ENCODE data around the gene ADGRD1. TPM values are rescaled to one million over a fixed set of nuclear protein-coding genes. Genes with fewer than 3 reads are reported as not detected.

Gene ADGRD1
- total and polyA plus RNA-seq, 3 experiments from 2014 or later: 1.1 to 1.3 TPM; not detected in 1

DNA sequence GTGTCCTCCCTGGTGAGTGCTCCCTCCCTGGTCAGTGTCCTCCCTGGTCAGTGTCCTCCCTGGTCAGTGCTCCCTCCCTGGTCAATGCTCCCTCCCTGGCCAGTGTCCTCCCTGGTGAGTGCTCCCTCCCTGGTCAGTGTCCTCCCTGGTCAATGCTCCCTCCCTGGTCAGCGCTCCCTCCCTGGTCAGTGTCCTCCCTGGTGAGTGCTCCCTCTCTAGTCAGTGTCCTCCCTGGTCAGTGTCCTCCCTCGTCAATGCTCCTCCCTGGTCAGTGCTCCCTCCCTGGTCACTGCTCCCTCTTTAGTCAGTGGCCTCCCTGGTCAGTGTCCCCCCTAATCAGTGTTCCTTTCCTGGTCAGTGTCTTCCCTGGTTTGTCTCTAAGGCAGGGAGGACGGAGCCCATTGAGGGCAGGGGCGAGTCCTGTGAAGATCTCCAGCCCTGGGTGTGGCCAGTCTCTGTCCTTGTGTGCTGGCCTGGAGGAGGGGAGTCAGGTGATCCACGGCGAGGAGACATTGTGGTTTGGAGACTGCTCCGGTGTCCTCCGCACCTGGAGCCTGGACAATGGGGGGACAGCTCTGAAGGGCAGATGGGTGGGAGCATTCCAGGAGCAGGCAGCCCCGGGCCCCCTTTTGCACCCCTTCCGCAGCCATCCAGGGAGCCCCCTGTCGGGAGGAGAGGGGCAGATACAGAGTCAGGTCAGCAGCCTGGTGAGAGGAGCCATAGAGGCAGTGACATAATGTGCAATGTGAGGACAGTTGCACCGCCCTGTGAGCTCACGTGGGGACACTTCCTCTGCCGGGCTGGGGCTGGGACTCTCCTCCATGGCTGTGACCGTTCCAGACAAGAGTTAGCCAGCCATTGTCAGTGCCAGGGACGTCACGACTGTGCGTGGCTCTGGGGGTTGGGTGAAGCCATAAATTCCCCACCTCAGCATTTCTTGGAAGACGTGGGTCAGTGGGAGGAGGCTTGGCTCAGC, 93.4 kb downstream of the ADGRD1 start:
- Mint-ChIP-seq H3K4me1 (no peaks in the 10 kb centered on the region), H3K9me3 (no peaks in the 10 kb centered on the region), H3K36me3 (no peaks in the 10 kb centered on the region), H3K4me3 (no peak overlapping the region), H3K27ac (no peak overlapping the region), H3K27me3 (peaks cover 2 to 3% of the 10 kb centered on the region in 2 donors)
- H3K27me3 ChIP-seq (ENCODE audit: insufficient read depth, low read length, poor library complexity, severe bottlenecking): no peaks in the 10 kb centered on the region
- DNase-seq: no peak
- no peak overlapping the region for H3K4me3 ChIP-seq (ENCODE audit: low read length)
- POLR2A ChIA-PET: no interaction called here
- no peaks in the 10 kb centered on the region for H3K36me3 ChIP-seq (ENCODE audit: insufficient read depth, low read length)
- no peak overlapping the region for H3K27ac ChIP-seq (ENCODE audit: low read depth, low read length)
- H3K9me3 ChIP-seq (ENCODE audit: low read length): no peaks in the 10 kb centered on the region
- no peaks in the 10 kb centered on the region for H3K4me1 ChIP-seq (ENCODE audit: insufficient read depth, low read length)
- CTCF ChIA-PET: no interaction called here

DNA sequence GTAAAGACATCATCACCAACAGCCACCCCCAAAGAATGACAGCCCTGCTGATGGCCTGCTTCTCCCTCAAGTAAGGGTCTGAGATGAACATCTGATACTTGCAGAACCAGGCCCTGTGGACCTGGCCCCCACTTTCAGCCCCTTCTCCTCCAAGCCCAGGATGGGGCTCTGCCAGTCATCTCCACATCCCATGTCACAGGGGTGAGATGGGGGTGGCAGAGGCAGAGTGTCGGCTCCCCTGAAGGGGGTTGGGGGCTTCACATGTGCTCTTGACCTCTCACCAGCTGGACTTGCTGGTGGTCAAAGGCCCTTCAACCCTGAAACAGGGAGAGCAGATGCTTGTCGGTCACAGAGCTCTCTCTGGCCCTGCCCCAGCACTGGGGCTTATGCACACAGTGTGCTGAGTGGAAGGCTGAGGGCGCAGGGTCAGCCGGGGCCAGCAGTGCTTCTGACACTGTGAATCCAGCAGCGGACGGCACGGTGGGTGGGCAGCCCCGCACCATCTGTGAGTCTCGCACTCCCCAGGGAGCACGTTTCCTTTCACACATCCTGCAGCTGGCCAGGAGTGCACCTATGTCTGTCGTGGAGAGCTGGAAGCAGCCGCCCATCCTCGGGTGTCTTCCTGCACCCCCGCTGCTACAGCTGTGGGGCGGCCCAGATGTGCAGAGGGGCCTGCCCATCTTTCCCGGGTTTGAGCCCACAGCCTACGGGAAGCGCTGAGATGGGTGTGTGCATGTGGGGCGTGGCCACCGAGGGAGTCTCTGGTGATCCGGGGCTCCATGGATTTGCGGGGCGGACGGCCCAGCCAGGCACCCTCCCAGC, 94.3 kb downstream of the ADGRD1 start:
- Histone ChIP-seq H3K9me3 (ENCODE audit: low read length) (no peaks in the 10 kb centered on the region), H3K36me3 (ENCODE audit: insufficient read depth, low read length) (no peaks in the 10 kb centered on the region), H3K27me3 (ENCODE audit: insufficient read depth, low read length, poor library complexity, severe bottlenecking) (no peaks in the 10 kb centered on the region), H3K27ac (ENCODE audit: low read depth, low read length) (no peak overlapping the region), H3K4me1 (ENCODE audit: insufficient read depth, low read length) (no peaks in the 10 kb centered on the region), H3K4me3 (ENCODE audit: low read length) (no peak overlapping the region)
- H3K4me1 Mint-ChIP-seq: no peaks in the 10 kb centered on the region
- H3K4me3 Mint-ChIP-seq: no peak overlapping the region
- no peaks in the 10 kb centered on the region for H3K36me3 Mint-ChIP-seq
- DNase-seq: no peak
- H3K9me3 Mint-ChIP-seq: no peaks in the 10 kb centered on the region
- CTCF ChIA-PET: interaction anchor here (1.2 kb wide), 1 partner anchor 21 kb away, joined by 3 read pairs; no protein-coding TSS in a partner anchor
- POLR2A ChIA-PET: no interaction called here
- no peak overlapping the region for H3K27ac Mint-ChIP-seq
- H3K27me3 Mint-ChIP-seq: peaks cover 2 to 3% of the 10 kb centered on the region in 2 donors

DNA sequence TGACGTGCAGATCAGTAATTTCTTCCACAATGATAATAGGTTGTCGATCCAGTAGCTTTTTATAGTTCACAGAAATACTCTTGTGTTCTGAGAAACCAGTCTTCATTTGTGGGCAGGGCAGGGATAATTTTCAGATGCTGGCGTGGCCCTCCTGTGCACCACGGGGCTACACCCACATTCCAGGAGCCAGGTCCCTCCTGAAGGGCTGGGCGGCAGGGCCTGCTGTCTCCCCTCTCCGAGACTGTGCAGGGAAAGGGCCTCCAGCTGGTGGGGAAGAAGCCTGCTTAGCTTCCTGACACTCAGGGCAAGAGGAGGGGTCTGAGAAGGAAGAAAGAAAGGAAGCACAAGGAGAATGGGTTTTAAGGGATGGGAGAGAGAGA, 94.9 kb downstream of the ADGRD1 start:
- H3K27ac ChIP-seq (ENCODE audit: low read depth, low read length): no peak overlapping the region
- ChIA-PET CTCF (interaction anchor here (1.2 kb wide), 1 partner anchor 20 kb away, joined by 3 read pairs; no protein-coding TSS in a partner anchor), POLR2A (no interaction called here)
- no peaks in the 10 kb centered on the region for H3K27me3 ChIP-seq (ENCODE audit: insufficient read depth, low read length, poor library complexity, severe bottlenecking)
- H3K4me1 ChIP-seq (ENCODE audit: insufficient read depth, low read length): no peaks in the 10 kb centered on the region
- H3K9me3 ChIP-seq (ENCODE audit: low read length): no peaks in the 10 kb centered on the region
- Mint-ChIP-seq H3K4me3 (no peak overlapping the region), H3K4me1 (no peaks in the 10 kb centered on the region), H3K9me3 (no peaks in the 10 kb centered on the region), H3K27ac (no peak overlapping the region), H3K36me3 (no peaks in the 10 kb centered on the region), H3K27me3 (peaks cover 2 to 6% of the 10 kb centered on the region in 2 donors)
- no peak for DNase-seq
- no peaks in the 10 kb centered on the region for H3K36me3 ChIP-seq (ENCODE audit: insufficient read depth, low read length)
- H3K4me3 ChIP-seq (ENCODE audit: low read length): no peak overlapping the region

DNA sequence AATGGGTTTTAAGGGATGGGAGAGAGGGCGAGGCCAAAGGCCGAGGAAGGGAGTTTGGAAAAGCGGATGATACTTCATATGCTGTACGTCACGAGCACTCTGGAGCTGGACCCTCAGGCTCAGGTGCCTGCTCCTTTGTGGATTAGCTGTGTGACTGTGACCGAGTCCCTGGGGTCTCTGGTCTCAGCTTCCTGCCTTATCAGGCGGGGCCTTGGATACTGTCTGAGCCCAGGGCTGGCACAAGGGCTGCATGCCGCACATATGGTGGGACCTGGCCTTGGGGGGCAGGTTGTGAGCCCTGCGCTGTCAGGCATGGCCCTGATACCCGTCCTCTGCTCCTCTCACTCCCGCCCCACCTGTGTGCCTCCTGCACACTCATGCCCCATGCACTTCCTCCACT, 95.3 kb downstream of the ADGRD1 start:
- no peaks in the 10 kb centered on the region for H3K36me3 Mint-ChIP-seq

DNA sequence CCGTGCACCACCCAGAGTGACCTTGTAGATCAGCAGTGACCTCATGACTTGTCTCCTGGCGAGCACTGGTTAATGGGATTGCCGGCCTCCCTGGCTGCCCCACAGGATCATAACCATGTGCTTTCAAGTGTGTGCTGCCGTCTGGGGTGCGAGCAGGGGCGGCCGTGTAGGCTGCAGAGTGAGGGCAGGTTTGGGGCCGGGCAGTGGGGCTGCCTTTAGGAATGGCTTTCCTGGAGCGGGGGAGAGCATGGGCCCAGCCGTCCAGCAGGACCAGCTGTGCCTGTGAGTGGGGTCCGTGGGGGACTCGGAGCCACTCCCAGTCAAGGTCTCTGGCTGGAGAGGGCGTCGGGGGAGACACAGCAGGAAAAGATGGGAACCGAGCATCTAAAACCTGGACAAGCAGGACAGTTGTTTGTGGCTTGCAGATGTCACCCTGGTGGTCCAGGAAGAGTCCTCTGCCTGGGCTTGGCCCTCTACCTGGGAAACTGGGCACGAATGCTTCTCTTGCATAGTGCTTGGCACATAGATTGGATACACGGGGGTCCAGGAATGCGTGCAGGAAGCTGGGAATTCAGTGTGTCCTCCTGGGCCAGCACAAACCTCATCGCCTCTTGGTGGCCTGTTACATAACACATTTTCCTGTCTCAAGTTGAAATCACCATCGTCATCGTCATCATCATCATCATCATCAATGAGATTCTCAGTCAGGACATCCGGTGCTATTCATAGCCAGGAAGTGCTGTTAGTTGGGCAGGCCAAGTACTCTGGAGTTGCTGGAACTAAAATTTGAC, 96.0 kb downstream of the ADGRD1 start:
- Mint-ChIP-seq H3K27me3 (peaks cover 2 to 16% of the 10 kb centered on the region in 2 donors), H3K36me3 (no peaks in the 10 kb centered on the region), H3K27ac (no peak overlapping the region), H3K4me1 (no peaks in the 10 kb centered on the region), H3K9me3 (no peaks in the 10 kb centered on the region), H3K4me3 (no peak overlapping the region)
- H3K27ac ChIP-seq (ENCODE audit: low read depth, low read length): no peak overlapping the region
- H3K9me3 ChIP-seq (ENCODE audit: low read length): no peaks in the 10 kb centered on the region
- CTCF ChIA-PET: no interaction called here
- no peak overlapping the region for H3K4me3 ChIP-seq (ENCODE audit: low read length)
- no peaks in the 10 kb centered on the region for H3K36me3 ChIP-seq (ENCODE audit: insufficient read depth, low read length)
- H3K27me3 ChIP-seq (ENCODE audit: insufficient read depth, low read length, poor library complexity, severe bottlenecking): no peaks in the 10 kb centered on the region
- POLR2A ChIA-PET: no interaction called here
- H3K4me1 ChIP-seq (ENCODE audit: insufficient read depth, low read length): no peaks in the 10 kb centered on the region
- no peak for DNase-seq

More for the DNA sequence above, 95.3 kb downstream of the ADGRD1 start:
- Histone ChIP-seq H3K4me3 (ENCODE audit: low read length) (no peak overlapping the region), H3K27ac (ENCODE audit: low read depth, low read length) (no peak overlapping the region), H3K4me1 (ENCODE audit: insufficient read depth, low read length) (no peaks in the 10 kb centered on the region), H3K9me3 (ENCODE audit: low read length) (no peaks in the 10 kb centered on the region), H3K36me3 (ENCODE audit: insufficient read depth, low read length) (no peaks in the 10 kb centered on the region), H3K27me3 (ENCODE audit: insufficient read depth, low read length, poor library complexity, severe bottlenecking) (no peaks in the 10 kb centered on the region)
- H3K4me1 Mint-ChIP-seq: no peaks in the 10 kb centered on the region
- ChIA-PET POLR2A (no interaction called here), CTCF (interaction anchor here (1.2 kb wide), 1 partner anchor 20 kb away, joined by 3 read pairs; no protein-coding TSS in a partner anchor)
- DNase-seq: no peak
- H3K27ac Mint-ChIP-seq: no peak overlapping the region
- H3K27me3 Mint-ChIP-seq: peaks cover 2 to 10% of the 10 kb centered on the region in 2 donors
- H3K9me3 Mint-ChIP-seq: no peaks in the 10 kb centered on the region
- H3K4me3 Mint-ChIP-seq: no peak overlapping the region

DNA sequence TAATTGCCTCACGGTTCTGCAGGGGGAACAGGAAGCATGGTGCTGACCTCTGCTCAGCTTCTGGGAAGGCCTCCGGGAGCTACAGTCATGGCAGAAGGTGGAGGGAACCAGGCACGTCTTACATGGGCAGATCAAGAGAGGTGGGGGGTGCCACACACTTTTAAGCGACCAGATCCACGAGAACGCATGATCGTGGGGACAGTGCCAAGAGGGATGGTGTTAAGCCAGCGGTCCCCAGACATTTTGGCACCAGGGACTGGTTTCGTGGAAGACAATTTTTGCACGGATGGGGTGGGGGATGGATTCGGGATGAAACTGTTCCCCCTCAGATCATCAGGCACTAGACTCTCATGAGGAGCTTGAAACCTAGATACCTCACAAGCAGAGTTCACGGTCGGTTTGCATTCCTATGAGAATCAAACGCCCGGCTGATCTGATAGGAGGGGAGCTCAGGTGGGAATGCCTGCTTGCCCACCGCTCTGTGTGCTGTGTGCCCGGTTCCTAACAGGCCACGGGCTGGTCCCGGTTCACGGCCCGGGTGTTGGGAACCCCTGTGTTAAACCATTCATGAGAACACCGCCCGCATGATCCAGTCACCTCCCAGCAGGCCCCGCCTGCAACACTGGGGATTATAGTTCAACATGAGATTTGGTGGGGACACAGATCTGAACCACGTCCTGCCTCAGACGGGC, 96.9 kb downstream of the ADGRD1 start:
- H3K27me3 ChIP-seq (ENCODE audit: insufficient read depth, low read length, poor library complexity, severe bottlenecking): no peaks in the 10 kb centered on the region
- ChIA-PET POLR2A (no interaction called here), CTCF (no interaction called here)
- H3K9me3 ChIP-seq (ENCODE audit: low read length): no peaks in the 10 kb centered on the region
- H3K27ac ChIP-seq (ENCODE audit: low read depth, low read length): no peak overlapping the region
- Mint-ChIP-seq H3K4me1 (peaks cover 0 to 5% (median 0%) of the 10 kb centered on the region in 3 donors), H3K27me3 (peaks cover 2 to 23% of the 10 kb centered on the region in 2 donors), H3K4me3 (no peak overlapping the region), H3K27ac (no peak overlapping the region), H3K36me3 (no peaks in the 10 kb centered on the region), H3K9me3 (no peaks in the 10 kb centered on the region)
- H3K4me3 ChIP-seq (ENCODE audit: low read length): no peak overlapping the region
- H3K36me3 ChIP-seq (ENCODE audit: insufficient read depth, low read length): no peaks in the 10 kb centered on the region
- DNase-seq: no peak
- no peaks in the 10 kb centered on the region for H3K4me1 ChIP-seq (ENCODE audit: insufficient read depth, low read length)

DNA sequence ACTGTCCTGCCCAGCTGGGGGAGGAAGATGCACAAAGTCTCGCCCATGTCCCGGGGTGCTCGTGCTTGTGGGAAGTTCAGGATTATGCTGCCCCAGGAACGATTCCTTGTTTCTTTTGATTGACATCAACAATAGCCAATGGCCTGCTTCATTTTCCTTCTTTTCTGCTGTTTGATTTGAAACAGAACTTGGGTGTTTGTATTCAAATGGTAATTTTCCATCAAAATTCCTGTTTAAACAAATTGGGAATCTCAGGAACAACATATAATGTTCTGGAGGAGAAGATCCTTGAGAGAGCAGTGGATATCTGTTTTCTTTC, 97.4 kb downstream of the ADGRD1 start:
- H3K4me1 Mint-ChIP-seq: peaks cover 0 to 7% (median 0%) of the 10 kb centered on the region in 3 donors
- H3K4me3 Mint-ChIP-seq: no peak overlapping the region
- H3K36me3 Mint-ChIP-seq: no peaks in the 10 kb centered on the region
- Histone ChIP-seq H3K36me3 (ENCODE audit: insufficient read depth, low read length) (no peaks in the 10 kb centered on the region), H3K27me3 (ENCODE audit: insufficient read depth, low read length, poor library complexity, severe bottlenecking) (no peaks in the 10 kb centered on the region), H3K9me3 (ENCODE audit: low read length) (no peaks in the 10 kb centered on the region), H3K4me3 (ENCODE audit: low read length) (no peak overlapping the region), H3K4me1 (ENCODE audit: insufficient read depth, low read length) (no peaks in the 10 kb centered on the region), H3K27ac (ENCODE audit: low read depth, low read length) (no peak overlapping the region)
- ChIA-PET POLR2A (no interaction called here), CTCF (no interaction called here)
- no peak overlapping the region for H3K27ac Mint-ChIP-seq
- no peak for DNase-seq
- H3K9me3 Mint-ChIP-seq: no peaks in the 10 kb centered on the region
- peaks cover 2 to 23% of the 10 kb centered on the region in 2 donors for H3K27me3 Mint-ChIP-seq

Data from CD8-positive, alpha-beta memory T cell (primary cell).